SK-N-SH (cell line): Measurements from ENCODE around the gene SLC37A3. TPM values are rescaled to one million over a fixed set of nuclear protein-coding genes. Genes with fewer than 3 reads are reported as not detected.

Experiments used
- CTCF ChIA-PET: fragments of 300-600, 350-600 bp; formaldehyde crosslinking; extraction: SDS; loops from one replicate; lab custom pipeline; 2021; lab: Yijun Ruan, JAX
- POLR2A ChIA-PET: fragments of 350-600 bp; sonication (Branson Sonifier 250); formaldehyde crosslinking; extraction: SDS; loops from one replicate; lab custom pipeline; 2020; ENCODE audit warnings: antibody characterized with exemption, inconsistent platforms; lab: Yijun Ruan, JAX
- DNase-seq: peaks from one replicate; pipeline ENCODE4 v3.0.0; 2012
- H2AFZ ChIP-seq: fragments of 200-600 bp; sonication (generic); 2 replicates; pipeline ENCODE4 v1.8.1; 2016; ENCODE audit warnings: antibody characterized with exemption, mild to moderate bottlenecking, low read depth
- H3F3A ChIP-seq: fragments of 200-600 bp; sonication (generic); replicated peaks from 2 replicates; pipeline ENCODE3; 2016; ENCODE audit warnings: antibody characterized with exemption, mild to moderate bottlenecking; ENCODE audit not compliant: insufficient read depth
- H3K27ac ChIP-seq, 2 experiments: fragments of 200-500 bp in 1 of 2; fragments of 200-600 bp in 1 of 2; sonication (Bioruptor generic) in 1 of 2; sonication (generic), shearing (Covaris generic) in 1 of 2; 2 replicates each; pipeline versions ENCODE4 v1.5.1 to v1.6.1; 2014 to 2016; ENCODE audit warnings: low read depth in 2 of 2, inconsistent platforms in 1 of 2, low read length in 1 of 2, mild to moderate bottlenecking in 1 of 2, mixed read lengths in 1 of 2
- H3K27me3 ChIP-seq: fragments of 200-600 bp; sonication (generic), shearing (Covaris generic); 2 replicates; pipeline ENCODE4 v1.6.1; 2016; ENCODE audit warnings: mixed run types; ENCODE audit not compliant: insufficient read depth
- H3K36me3 ChIP-seq, 2 experiments: fragments of 200-500 bp in 1 of 2; fragments of 200-600 bp in 1 of 2; sonication (Bioruptor generic) in 1 of 2; sonication (generic) in 1 of 2; replicated peaks in 1 of 2; 2 replicates each; pipeline versions ENCODE3 to v1.5.1; 2014 to 2016; ENCODE audit warnings: low read length in 1 of 2, mild to moderate bottlenecking in 1 of 2; ENCODE audit not compliant: insufficient read depth in 2 of 2, control insufficient read depth in 1 of 2
- H3K4me1 ChIP-seq, 2 experiments: fragments of 200-500 bp in 1 of 2; fragments of 200-600 bp in 1 of 2; sonication (Bioruptor generic) in 1 of 2; sonication (generic), shearing (Covaris generic) in 1 of 2; 2 replicates each; pipeline versions ENCODE4 v1.5.1 to v1.6.1; 2014 to 2016; ENCODE audit warnings: low read depth in 1 of 2, low read length in 1 of 2, mixed run types in 1 of 2; ENCODE audit not compliant: insufficient read depth in 2 of 2, control insufficient read depth in 1 of 2
- H3K4me2 ChIP-seq: fragments of 200-600 bp; sonication (generic), shearing (Covaris generic); 2 replicates; pipeline ENCODE4 v1.6.1; 2017; ENCODE audit warnings: mixed run types
- H3K4me3 ChIP-seq, 2 experiments: fragments of 200-500 bp in 1 of 2; fragments of 200-600 bp in 1 of 2; sonication (Bioruptor generic) in 1 of 2; sonication (generic), shearing (Covaris generic) in 1 of 2; 2 replicates each; pipeline versions ENCODE4 v1.5.1 to v1.8.1; 2014 to 2016; ENCODE audit warnings: low read depth in 2 of 2, inconsistent platforms in 1 of 2, low read length in 1 of 2, mild to moderate bottlenecking in 1 of 2, mixed read lengths in 1 of 2, moderate library complexity in 1 of 2
- H3K79me2 ChIP-seq: fragments of 200-600 bp; sonication (generic); 2 replicates; pipeline ENCODE4 v1.8.1; 2017; ENCODE audit warnings: mild to moderate bottlenecking; ENCODE audit not compliant: insufficient read depth
- H3K9ac ChIP-seq: fragments of 200-600 bp; sonication (generic); 2 replicates; pipeline ENCODE4 v1.6.1; 2017; ENCODE audit warnings: mixed run types
- H3K9me2 ChIP-seq: fragments of 200-600 bp; sonication (generic); 2 replicates; pipeline ENCODE4 v1.6.1; 2017; ENCODE audit warnings: mixed run types
- H3K9me3 ChIP-seq: fragments of 200-600 bp; sonication (generic); 2 replicates; pipeline ENCODE4 v1.6.1; 2017; ENCODE audit warnings: mixed run types, mild to moderate bottlenecking, moderate library complexity
- H4K20me1 ChIP-seq: fragments of 200-600 bp; sonication (generic); 2 replicates; pipeline ENCODE4 v1.6.1; 2017; ENCODE audit warnings: mild to moderate bottlenecking, mixed run types; ENCODE audit not compliant: insufficient read depth
- EP300 ChIP-seq, 2 experiments: IDR thresholded peaks; 2 replicates each; pipeline versions ENCODE4 v1.4.0 to v1.6.1; 2012; ENCODE audit warnings: borderline replicate concordance in 1 of 2, low read depth in 1 of 2, low read length in 1 of 2
- FOXJ3 ChIP-seq: sonication (generic); formaldehyde crosslinking; IDR thresholded peaks from 2 replicates; pipeline ENCODE4 v1.5.1; 2020; ENCODE audit warnings: mild to moderate bottlenecking, missing genetic modification reagents
- GABPA ChIP-seq: IDR thresholded peaks from 2 replicates; pipeline ENCODE4 v1.4.0; 2012; ENCODE audit warnings: low read depth, mild to moderate bottlenecking
- MXI1 ChIP-seq: IDR thresholded peaks from 2 replicates; pipeline ENCODE4 v1.6.1; 2012; ENCODE audit warnings: mild to moderate bottlenecking, low read depth, low read length, improper control_type of control experiment
- NRF1 ChIP-seq: IDR thresholded peaks from 2 replicates; pipeline ENCODE4 v1.6.1; 2012; ENCODE audit warnings: low read depth, mild to moderate bottlenecking, low read length
- POLR2AphosphoS5 ChIP-seq: IDR thresholded peaks from 2 replicates; pipeline ENCODE4 v1.6.1; 2012; ENCODE audit warnings: low read depth, low read length
- RXRA ChIP-seq: IDR thresholded peaks from 2 replicates; pipeline ENCODE4 v1.4.0; 2012; ENCODE audit warnings: low read depth, mild to moderate bottlenecking, borderline replicate concordance
- TAF1 ChIP-seq: IDR thresholded peaks from 2 replicates; pipeline ENCODE4 v1.6.1; 2012; ENCODE audit warnings: low read depth, mild to moderate bottlenecking, low read length, moderate library complexity, borderline replicate concordance
- TCF12 ChIP-seq: IDR thresholded peaks from 2 replicates; pipeline ENCODE4 v1.4.0; 2012
- WGBS: methylation state at CpG from one replicate; pipeline ENCODE4 v1.1.6; 2017; ENCODE audit warnings: low lambda C conversion rate; 5-methylcytosine and 5-hydroxymethylcytosine counted together
- polyA plus RNA-seq, 3 experiments: library from polyadenylated mRNA; depleted of rRNA; stranded (reverse); fragments of >200 nt; gene quantifications; 2 replicates each; pipeline ENCODE4 v1.2.3, GENCODE V29; 2012
- TF ChIP-seq, protein P1 (sequence below): fragments of 200-600 bp; sonication (generic); IDR thresholded peaks from 2 replicates; pipeline ENCODE4 v1.6.1; 2017; ENCODE audit warnings: antibody characterized with exemption, mild to moderate bottlenecking, moderate library complexity
- TF ChIP-seq, protein P2 (sequence below): fragments of 150-350 bp; IDR thresholded peaks from 2 replicates; pipeline ENCODE4 v1.6.1; 2017; ENCODE audit warnings: antibody characterized with exemption, low read length, low read depth, borderline replicate concordance
- TF ChIP-seq, protein P3 (sequence below): IDR thresholded peaks from 2 replicates; pipeline ENCODE4 v1.6.1; 2012; ENCODE audit warnings: mild to moderate bottlenecking, low read depth, low read length, moderate library complexity
- TF ChIP-seq, protein P4 (sequence below): IDR thresholded peaks from 2 replicates; pipeline ENCODE4; 2012

Gene SLC37A3
- polyA plus RNA-seq, 1 of the 3 experiments (the other 2 are of a cell fraction): 53.3 TPM

DNA sequence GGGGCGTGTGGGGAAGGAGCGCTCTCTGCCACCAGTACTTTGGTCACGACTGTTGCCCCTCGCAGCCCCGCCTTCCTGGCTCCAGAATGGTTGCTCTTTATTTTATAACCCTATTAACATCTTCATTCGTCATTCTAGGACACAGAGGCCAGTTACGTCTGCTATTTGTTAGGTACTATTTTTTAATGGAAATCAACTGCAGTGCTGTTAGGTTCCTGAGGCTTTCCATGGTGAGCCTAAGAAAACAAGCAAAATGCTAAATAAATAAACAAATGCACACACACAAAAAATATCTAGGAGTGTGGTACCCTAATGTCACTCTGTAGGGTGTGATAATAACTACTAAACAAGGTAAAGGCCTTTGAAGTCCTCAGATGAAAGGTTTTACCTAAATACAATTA lies 71.1 kb downstream of the SLC37A3 start:
- Histone ChIP-seq H3K4me3 (no peak overlapping the region), H2AFZ (no peak overlapping the region), H3F3A (no peaks in the 10 kb centered on the region), H4K20me1 (no peaks in the 10 kb centered on the region), H3K9ac (no peak overlapping the region), H3K9me3 (no peaks in the 10 kb centered on the region), H3K4me1 (peaks cover 0 to 4% of the 10 kb centered on the region in 2 experiments; a peak in 1 of 4 replicates), H3K27ac (no peak overlapping the region), H3K4me2 (no peak overlapping the region), H3K79me2 (no peaks in the 10 kb centered on the region), H3K9me2 (no peaks in the 10 kb centered on the region), H3K36me3 (no peaks in the 10 kb centered on the region), H3K27me3 (no peaks in the 10 kb centered on the region)
- peak; percentile 37 for DNase-seq
- ChIA-PET POLR2A (no interaction called here), CTCF (interaction anchor here (0.7 to 3.8 kb wide), 16 partner anchors 11 to 682 kb away, joined by 3 to 35 read pairs (median 4); partner anchors contain the start of gene KDM7A)
- no peak for TF ChIP-seq TAF1
- TF ChIP-seq, protein P1, sequence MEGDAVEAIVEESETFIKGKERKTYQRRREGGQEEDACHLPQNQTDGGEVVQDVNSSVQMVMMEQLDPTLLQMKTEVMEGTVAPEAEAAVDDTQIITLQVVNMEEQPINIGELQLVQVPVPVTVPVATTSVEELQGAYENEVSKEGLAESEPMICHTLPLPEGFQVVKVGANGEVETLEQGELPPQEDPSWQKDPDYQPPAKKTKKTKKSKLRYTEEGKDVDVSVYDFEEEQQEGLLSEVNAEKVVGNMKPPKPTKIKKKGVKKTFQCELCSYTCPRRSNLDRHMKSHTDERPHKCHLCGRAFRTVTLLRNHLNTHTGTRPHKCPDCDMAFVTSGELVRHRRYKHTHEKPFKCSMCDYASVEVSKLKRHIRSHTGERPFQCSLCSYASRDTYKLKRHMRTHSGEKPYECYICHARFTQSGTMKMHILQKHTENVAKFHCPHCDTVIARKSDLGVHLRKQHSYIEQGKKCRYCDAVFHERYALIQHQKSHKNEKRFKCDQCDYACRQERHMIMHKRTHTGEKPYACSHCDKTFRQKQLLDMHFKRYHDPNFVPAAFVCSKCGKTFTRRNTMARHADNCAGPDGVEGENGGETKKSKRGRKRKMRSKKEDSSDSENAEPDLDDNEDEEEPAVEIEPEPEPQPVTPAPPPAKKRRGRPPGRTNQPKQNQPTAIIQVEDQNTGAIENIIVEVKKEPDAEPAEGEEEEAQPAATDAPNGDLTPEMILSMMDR: no peak
- TF ChIP-seq, protein P2, sequence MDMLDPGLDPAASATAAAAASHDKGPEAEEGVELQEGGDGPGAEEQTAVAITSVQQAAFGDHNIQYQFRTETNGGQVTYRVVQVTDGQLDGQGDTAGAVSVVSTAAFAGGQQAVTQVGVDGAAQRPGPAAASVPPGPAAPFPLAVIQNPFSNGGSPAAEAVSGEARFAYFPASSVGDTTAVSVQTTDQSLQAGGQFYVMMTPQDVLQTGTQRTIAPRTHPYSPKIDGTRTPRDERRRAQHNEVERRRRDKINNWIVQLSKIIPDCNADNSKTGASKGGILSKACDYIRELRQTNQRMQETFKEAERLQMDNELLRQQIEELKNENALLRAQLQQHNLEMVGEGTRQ: no peak
- 68% methylated on average over 7 of the region's 7 CpGs for WGBS

DNA sequence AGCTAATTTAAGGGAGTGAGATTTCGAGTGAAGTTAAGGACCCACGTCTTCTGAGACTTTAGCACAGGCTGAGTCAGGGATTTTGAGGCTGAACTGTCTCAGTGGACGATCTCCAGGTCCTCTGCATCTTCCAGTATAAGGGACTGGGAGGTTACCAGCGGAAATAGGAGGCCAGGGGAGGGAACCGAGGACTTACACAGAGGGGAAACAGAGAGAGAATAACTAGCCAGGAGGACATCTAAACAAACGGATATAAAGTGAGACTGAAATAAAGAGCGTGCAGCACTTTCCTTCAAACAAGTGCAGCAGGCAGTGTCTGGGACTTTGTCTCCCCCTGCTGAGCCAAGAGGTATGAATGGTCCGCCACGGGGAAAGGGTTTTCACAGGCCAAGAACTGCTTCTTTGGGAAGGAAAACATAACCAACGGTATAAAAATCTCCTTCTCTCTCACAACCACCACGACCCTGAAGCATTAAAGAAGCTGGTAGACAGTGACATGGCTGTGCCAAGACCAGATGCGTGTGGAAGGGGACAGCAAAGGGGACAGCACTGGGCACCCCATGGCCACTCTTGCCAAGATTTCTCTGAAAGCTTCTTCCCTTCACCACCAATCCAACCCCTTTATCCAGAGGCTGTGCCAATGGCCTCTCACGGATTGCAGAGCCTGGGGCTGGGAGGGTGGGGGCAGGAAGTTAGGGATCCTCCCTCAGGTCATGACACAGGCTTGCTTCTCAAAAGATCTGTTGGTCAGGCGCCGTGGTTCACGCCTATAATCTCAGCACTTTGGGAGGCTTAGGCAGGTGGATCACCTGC lies 72.0 kb downstream of the SLC37A3 start:
- Histone ChIP-seq H3K4me2 (no peak overlapping the region), H3K4me3 (no peak overlapping the region), H3K9me3 (no peaks in the 10 kb centered on the region), H2AFZ (no peak overlapping the region), H3K27me3 (no peaks in the 10 kb centered on the region), H3K27ac (no peak overlapping the region), H3K4me1 (peaks cover 0 to 4% of the 10 kb centered on the region in 2 experiments; a peak in 1 of 4 replicates), H4K20me1 (no peaks in the 10 kb centered on the region), H3F3A (no peaks in the 10 kb centered on the region), H3K9ac (no peak overlapping the region), H3K79me2 (no peaks in the 10 kb centered on the region), H3K36me3 (no peaks in the 10 kb centered on the region), H3K9me2 (no peaks in the 10 kb centered on the region)
- ChIA-PET POLR2A (no interaction called here), CTCF (interaction anchor here (0.6 to 3.8 kb wide), 41 partner anchors 10 to 708 kb away, joined by 3 to 35 read pairs (median 3); partner anchors contain the start of gene KDM7A)
- peak; percentile 79 for DNase-seq
- 58% methylated on average over 16 of the region's 16 CpGs for WGBS
- no peak for TF ChIP-seq RXRA
- TF ChIP-seq MXI1: no peak
- TF ChIP-seq, protein P1: peak; percentile 65
- TF ChIP-seq GABPA: no peak
- TF ChIP-seq, protein P3, sequence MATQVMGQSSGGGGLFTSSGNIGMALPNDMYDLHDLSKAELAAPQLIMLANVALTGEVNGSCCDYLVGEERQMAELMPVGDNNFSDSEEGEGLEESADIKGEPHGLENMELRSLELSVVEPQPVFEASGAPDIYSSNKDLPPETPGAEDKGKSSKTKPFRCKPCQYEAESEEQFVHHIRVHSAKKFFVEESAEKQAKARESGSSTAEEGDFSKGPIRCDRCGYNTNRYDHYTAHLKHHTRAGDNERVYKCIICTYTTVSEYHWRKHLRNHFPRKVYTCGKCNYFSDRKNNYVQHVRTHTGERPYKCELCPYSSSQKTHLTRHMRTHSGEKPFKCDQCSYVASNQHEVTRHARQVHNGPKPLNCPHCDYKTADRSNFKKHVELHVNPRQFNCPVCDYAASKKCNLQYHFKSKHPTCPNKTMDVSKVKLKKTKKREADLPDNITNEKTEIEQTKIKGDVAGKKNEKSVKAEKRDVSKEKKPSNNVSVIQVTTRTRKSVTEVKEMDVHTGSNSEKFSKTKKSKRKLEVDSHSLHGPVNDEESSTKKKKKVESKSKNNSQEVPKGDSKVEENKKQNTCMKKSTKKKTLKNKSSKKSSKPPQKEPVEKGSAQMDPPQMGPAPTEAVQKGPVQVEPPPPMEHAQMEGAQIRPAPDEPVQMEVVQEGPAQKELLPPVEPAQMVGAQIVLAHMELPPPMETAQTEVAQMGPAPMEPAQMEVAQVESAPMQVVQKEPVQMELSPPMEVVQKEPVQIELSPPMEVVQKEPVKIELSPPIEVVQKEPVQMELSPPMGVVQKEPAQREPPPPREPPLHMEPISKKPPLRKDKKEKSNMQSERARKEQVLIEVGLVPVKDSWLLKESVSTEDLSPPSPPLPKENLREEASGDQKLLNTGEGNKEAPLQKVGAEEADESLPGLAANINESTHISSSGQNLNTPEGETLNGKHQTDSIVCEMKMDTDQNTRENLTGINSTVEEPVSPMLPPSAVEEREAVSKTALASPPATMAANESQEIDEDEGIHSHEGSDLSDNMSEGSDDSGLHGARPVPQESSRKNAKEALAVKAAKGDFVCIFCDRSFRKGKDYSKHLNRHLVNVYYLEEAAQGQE: no peak
- TF ChIP-seq, protein P4, sequence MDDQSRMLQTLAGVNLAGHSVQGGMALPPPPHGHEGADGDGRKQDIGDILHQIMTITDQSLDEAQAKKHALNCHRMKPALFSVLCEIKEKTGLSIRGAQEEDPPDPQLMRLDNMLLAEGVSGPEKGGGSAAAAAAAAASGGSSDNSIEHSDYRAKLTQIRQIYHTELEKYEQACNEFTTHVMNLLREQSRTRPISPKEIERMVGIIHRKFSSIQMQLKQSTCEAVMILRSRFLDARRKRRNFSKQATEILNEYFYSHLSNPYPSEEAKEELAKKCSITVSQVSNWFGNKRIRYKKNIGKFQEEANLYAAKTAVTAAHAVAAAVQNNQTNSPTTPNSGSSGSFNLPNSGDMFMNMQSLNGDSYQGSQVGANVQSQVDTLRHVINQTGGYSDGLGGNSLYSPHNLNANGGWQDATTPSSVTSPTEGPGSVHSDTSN: no peak
- TF ChIP-seq POLR2AphosphoS5: no peak
- TF ChIP-seq, protein P2: no peak
- TF ChIP-seq EP300 (IDR thresholded peaks at IDR 0.05; ENCODE audit: borderline replicate concordance in 1 of 2, low read depth in 1 of 2, low read length in 1 of 2): no peak
- TF ChIP-seq FOXJ3 (CRISPR knock-in tag): no peak
- TF ChIP-seq NRF1: no peak
- TF ChIP-seq TCF12: no peak
